K562 (cell line): ENCODE data around the gene C5AR2. TPM values are rescaled to one million over a fixed set of nuclear protein-coding genes. Genes with fewer than 3 reads are reported as not detected.

Experiments
- CC2D1A ChIP-seq: fragments of 450-650 bp; IDR thresholded peaks from 2 replicates; pipeline ENCODE4 v1.6.1; 2017; ENCODE audit warnings: mild to moderate bottlenecking
- ETV1 ChIP-seq: fragments of 450-650 bp; conservative IDR thresholded peaks from 2 replicates; pipeline ENCODE4 v1.6.1; 2016; ENCODE audit warnings: missing genetic modification characterization, control low read depth, low read depth, missing compliant biosample characterization
- HDAC1 ChIP-seq, 2 experiments: fragments of 450-650 bp; IDR thresholded peaks; 2 replicates each; pipeline ENCODE4 v1.6.1; 2016 to 2017; ENCODE audit warnings: inconsistent platforms in 1 of 2, mild to moderate bottlenecking in 1 of 2, moderate library complexity in 1 of 2
- IFI16 ChIP-seq: fragments of 250-450 bp; sonication (Bioruptor Pico); IDR thresholded peaks from 2 replicates; pipeline ENCODE4 v2.1.2; 2022; ENCODE audit warnings: mild to moderate bottlenecking, inconsistent platforms
- PML ChIP-seq: IDR thresholded peaks from 2 replicates; pipeline ENCODE4 v1.6.1; 2012; ENCODE audit warnings: low read length, inconsistent platforms
- POLR3A ChIP-seq: IDR thresholded peaks from 2 replicates; pipeline ENCODE4 v1.6.1; 2011; ENCODE audit warnings: borderline replicate concordance, mild to moderate bottlenecking, moderate library complexity; ENCODE audit not compliant: insufficient read length, insufficient read depth; ENCODE audit errors: extremely low read depth
- RAD21 ChIP-seq, 2 experiments: fragments of 250-450 bp in 1 of 2; fragments of 450-650 bp in 1 of 2; sonication (Bioruptor Pico) in 1 of 2; formaldehyde crosslinking in 1 of 2; IDR thresholded peaks in 1 of 2; conservative IDR thresholded peaks in 1 of 2; 2 replicates each; pipeline versions ENCODE4 v1.4.0 to v1.8.0; 2020 to 2022; ENCODE audit warnings: mild to moderate bottlenecking in 2 of 2, moderate library complexity in 1 of 2
- TEAD4 ChIP-seq, 2 experiments: sonication (generic) in 1 of 2; formaldehyde crosslinking in 1 of 2; IDR thresholded peaks; 2 replicates each; pipeline versions ENCODE4 v1.6.1 to v1.8.0; 2012 to 2022; ENCODE audit warnings: borderline replicate concordance in 1 of 2, inconsistent platforms in 1 of 2, low read length in 1 of 2, mild to moderate bottlenecking in 1 of 2, missing genetic modification reagents in 1 of 2
- TFAM ChIP-seq: fragments of 250-450 bp; sonication (Bioruptor Pico); conservative IDR thresholded peaks from 2 replicates; pipeline ENCODE4 v1.5.0; 2021; ENCODE audit warnings: mild to moderate bottlenecking, moderate library complexity
- ZBTB12 ChIP-seq: fragments of 250-450 bp; sonication (Bioruptor Pico); IDR thresholded peaks from 2 replicates; pipeline ENCODE4 v1.4.0; 2020
- ZNF518B ChIP-seq: fragments of 250-450 bp; sonication (Bioruptor Pico); IDR thresholded peaks from 2 replicates; pipeline ENCODE4 v1.5.0; 2021; ENCODE audit warnings: mild to moderate bottlenecking, moderate library complexity
- polyA plus RNA-seq, 8 experiments: library from polyadenylated mRNA; depleted of rRNA in 4 of 8; stranded (reverse) in 5 of 8; unstranded in 3 of 8; fragments of >200 nt; fragmentation: Nextera tagmentation in 2 of 8; fragmentation: Illumina TruSeq in 1 of 8; extraction: Ambion mirVana in 2 of 8; extraction: Trizol in 1 of 8; gene quantifications; 2 replicates each; pipeline versions ENCODE4 v1.2.1 to v1.2.3, GENCODE V29; 2011 to 2014; ENCODE audit warnings: inconsistent platforms in 1 of 8, missing spikeins in 1 of 8
- total RNA-seq, 7 experiments: library from RNA; depleted of rRNA in 6 of 7; stranded (reverse); fragments of >200 nt in 6 of 7; fragmentation: Illumina TruSeq in 2 of 7; extraction: Trizol in 2 of 7; gene quantifications; 2 replicates each; pipeline versions ENCODE4 v1.2.1 to v1.2.3, GENCODE V29; 2011 to 2021; ENCODE audit warnings: low replicate concordance in 1 of 7
- TF ChIP-seq, protein P1 (sequence below): sonication (generic); formaldehyde crosslinking; IDR thresholded peaks from 2 replicates; pipeline ENCODE4 v1.4.0; 2020; ENCODE audit warnings: mild to moderate bottlenecking, missing genetic modification reagents
- TF ChIP-seq, protein P2 (sequence below): fragments of 250-450 bp; sonication (Bioruptor Pico); IDR thresholded peaks from 2 replicates; pipeline ENCODE4 v1.5.1; 2021; ENCODE audit warnings: mild to moderate bottlenecking

The C5AR2 gene
- total and polyA plus RNA-seq, 9 of the 15 experiments (the other 6 are each of a cell fraction or from before 2014, with no cell fraction given), result 0.01 to 1.1 (median 0.13) TPM

DNA sequence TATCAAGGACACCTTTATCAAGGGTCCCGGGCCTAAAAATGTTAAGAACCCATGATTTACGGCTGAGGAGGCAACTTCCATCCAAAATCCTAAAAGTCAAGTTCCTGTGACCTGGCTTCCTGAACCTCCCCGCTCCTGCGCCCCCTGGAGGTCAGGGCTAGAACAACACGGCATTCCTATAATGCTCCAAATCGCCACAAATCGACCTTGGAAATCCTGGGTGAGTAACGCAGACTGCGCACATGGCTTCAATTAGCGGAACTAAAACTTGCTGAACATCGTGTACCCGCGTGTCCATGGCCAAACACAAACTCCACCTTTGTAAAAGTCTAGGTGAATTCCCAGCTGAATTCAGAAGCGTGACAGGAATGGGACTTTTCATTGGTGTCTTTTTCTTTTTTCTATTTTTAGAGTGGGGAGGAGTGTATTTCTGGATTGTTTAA lies 26.6 kb upstream of the C5AR2 start (continued):
- TF ChIP-seq ZNF518B (CRISPR knock-in tag) (no peak), IFI16 (CRISPR knock-in tag) (no peak), TFAM (CRISPR knock-in tag) (no peak), ETV1 (tag) (peak; percentile 52; the same call in 1 of the 2 replicates), RAD21 (CRISPR knock-in tag; conservative IDR thresholded peaks at IDR 0.05 in 1 of 2, IDR thresholded peaks at IDR 0.05 in 1 of 2) (peak; percentile 53 to 65), PML (no peak), CC2D1A (no peak), HDAC1 (IDR thresholded peaks at IDR 0.05) (peak in 1 of 2 experiments; percentile 35; a peak in 1 of 4 replicates), TEAD4 (IDR thresholded peaks at IDR 0.05; ENCODE audit: low read length) (peak; percentile 61; the same call in 1 of the 2 replicates), TEAD4 (CRISPR knock-in tag; IDR thresholded peaks at IDR 0.05; ENCODE audit: borderline replicate concordance) (no peak), POLR3A (no peak), ZBTB12 (no peak)
- TF ChIP-seq, protein P1, sequence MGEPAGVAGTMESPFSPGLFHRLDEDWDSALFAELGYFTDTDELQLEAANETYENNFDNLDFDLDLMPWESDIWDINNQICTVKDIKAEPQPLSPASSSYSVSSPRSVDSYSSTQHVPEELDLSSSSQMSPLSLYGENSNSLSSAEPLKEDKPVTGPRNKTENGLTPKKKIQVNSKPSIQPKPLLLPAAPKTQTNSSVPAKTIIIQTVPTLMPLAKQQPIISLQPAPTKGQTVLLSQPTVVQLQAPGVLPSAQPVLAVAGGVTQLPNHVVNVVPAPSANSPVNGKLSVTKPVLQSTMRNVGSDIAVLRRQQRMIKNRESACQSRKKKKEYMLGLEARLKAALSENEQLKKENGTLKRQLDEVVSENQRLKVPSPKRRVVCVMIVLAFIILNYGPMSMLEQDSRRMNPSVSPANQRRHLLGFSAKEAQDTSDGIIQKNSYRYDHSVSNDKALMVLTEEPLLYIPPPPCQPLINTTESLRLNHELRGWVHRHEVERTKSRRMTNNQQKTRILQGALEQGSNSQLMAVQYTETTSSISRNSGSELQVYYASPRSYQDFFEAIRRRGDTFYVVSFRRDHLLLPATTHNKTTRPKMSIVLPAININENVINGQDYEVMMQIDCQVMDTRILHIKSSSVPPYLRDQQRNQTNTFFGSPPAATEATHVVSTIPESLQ (CRISPR knock-in tag), result no peak
- TF ChIP-seq, protein P2, sequence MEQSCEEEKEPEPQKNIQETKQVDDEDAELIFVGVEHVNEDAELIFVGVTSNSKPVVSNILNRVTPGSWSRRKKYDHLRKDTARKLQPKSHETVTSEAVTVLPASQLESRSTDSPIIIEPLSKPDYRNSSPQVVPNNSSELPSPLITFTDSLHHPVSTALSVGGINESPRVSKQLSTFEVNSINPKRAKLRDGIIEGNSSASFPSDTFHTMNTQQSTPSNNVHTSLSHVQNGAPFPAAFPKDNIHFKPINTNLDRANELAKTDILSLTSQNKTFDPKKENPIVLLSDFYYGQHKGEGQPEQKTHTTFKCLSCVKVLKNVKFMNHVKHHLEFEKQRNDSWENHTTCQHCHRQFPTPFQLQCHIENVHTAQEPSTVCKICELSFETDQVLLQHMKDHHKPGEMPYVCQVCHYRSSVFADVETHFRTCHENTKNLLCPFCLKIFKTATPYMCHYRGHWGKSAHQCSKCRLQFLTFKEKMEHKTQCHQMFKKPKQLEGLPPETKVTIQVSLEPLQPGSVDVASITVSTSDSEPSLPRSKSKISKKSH (CRISPR knock-in tag), result no peak
